Stimulated activated CD8-positive, alpha-beta memory T cell treated with anti-CD3 and anti-CD28 coated beads, Interleukin-12 subunit alpha, Interleukin-12 subunit beta, amount 100 ng/mL, for 24 hours (primary cell): ENCODE data around the gene TBX20.
"Not testable (repeated sequence)": the region's sequence is repeated elsewhere in the genome, so short reads cannot be mapped to it uniquely, and the experiment has no call there.

Experiments used
- DNase-seq: peaks from one replicate; pipeline ENCODE4 v3.0.0-alpha.2; 2020; ENCODE audit errors: extremely low read depth

The TBX20 gene

DNA sequence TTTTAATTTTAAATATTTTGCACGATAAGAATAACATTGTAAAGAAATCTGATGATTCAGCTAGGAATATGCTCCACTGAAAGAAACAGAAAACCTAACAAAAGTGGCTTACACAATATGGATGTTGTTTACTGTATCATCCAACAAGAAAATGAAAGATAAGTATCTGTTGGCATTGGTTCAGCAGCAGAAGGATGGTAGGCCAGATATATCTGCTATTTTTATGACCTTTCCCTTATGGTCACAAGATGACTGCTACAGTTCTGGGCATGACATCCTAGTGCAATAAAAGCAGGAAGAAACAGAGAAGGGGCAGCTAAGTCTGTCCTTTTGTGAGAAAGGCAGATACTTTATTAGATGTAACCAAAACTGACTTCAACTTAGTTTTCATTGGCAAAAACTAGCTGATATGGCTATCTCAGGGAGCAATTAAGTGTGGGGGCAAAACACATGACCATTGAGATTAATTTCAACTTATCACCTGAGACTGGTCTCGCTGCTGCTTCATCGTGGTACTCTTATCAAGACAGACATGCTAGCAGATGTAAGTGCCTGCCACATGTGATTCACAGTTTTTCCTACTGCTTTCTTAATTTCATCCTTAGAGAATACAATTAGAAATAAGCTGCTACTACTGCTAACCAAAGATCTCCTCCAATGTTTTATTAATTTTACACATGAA, 92.7 kb downstream of the TBX20 start:
- DNase-seq, result not testable (repeated sequence)
